ENCODE measurements around the gene FRMD4A. TPM values are rescaled to one million over a fixed set of nuclear protein-coding genes. Genes with fewer than 3 reads are reported as not detected.
A peak's percentile ranks its signal among the peaks of the same experiment; 100 is the strongest.

Gene FRMD4A
- polyA plus RNA-seq, 3 donors: 82.0 to 91.8 (median 86.9) TPM

DNA sequence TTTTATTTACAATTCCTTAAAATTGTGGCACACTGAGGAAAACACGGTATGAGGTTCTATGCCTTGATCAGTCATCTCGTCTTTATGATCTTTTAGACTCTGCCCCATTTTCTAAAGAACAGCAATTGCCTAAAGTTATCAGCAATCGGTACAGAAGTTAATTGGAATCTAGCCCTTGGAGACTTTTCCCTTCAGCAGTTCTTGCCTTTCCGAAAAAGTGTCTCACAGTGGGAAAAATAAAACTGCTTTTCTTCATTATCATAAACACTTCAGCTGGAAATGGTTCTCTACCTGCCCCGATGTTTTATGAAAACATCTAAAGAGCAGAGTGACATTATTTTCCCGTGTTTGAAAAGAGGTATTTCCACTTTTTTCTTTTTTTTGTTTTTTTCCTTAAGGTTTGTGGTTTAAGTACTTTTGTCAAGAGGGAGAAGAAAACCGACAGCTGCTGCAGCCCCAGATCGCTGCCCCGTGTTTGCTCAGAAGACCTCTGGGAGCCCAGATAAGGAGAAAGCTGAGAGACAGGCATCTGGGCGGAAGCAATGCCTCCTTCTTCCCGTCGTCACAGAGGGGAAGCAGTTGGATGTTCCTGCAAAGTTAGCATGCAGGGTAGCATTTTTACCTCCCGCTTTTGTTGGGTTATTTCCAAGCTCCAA, 149.7 kb downstream of the FRMD4A start:
- no peak for DNase-seq (ENCODE audit: extremely low read depth in 1 of 11, low read depth in 9 of 11, low spot score in 4 of 11)

- DNase-seq (ENCODE audit: extremely low read depth in 1 of 11, low read depth in 9 of 11, low spot score in 4 of 11): no peak
These were observed 151.5 kb downstream of the FRMD4A start for GRCh38 chr10:14179251-14179650.

DNA sequence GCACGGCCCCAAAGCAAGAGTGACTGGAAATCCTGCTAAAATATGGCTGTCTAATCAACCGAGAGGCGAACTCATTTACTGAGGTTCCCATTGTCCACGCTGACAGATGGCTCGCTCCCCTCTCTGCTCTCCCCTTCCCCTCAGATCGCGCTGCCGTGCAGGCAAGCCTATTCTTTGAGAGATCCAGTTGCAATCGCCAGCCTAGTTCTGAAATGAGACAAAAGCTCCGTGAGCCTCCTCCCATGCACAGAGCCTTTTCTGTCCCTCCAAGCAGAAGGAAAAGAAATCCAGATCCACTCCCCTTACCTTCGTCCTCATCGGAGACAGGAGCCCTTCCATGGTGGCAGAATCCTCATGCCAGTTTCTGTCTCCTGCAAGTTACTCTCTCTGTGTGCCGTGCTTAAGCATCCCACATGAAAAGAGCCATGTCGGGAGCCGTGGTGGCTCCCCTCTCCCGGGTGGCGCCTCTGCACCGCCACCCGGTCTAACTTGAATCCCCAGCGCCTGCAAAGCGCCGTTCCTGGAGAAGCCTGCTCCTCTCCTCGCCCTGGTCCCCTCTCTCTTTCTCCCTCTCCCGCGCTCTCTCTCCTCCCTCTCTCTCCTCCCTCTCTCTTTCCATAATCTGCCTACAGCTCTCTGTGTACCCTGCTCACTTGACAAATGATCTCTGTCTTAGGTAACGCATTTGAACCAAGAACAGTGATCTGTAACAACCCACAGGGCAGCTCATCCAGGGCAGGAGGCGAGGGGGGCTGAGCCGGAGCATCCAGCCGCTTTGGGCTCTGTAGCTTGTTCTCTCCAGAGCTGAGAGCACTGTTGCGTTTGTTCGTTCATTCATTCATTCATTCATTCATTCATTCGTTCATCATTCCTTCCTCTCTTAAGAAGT, 156.8 kb downstream of the FRMD4A start:
- peak in 2 of 11 donors; percentile 22 to 49 for DNase-seq (ENCODE audit: extremely low read depth in 1 of 11, low read depth in 9 of 11, low spot score in 4 of 11)

DNA sequence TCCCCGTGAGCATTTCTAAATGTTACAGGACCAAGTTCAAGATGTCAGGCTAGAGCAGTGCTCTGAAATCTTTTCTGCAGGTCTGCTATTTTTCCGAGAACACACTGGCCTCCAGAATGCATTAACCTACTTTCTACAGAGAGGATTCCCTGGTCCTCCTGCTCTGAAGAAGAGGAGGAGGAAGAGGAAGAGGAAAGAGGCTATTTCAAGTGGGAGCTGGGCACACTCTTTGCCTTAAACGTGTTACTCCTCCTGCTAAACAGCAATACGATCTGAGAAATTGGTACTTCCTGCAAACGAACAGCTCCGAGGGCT, 157.4 kb downstream of the FRMD4A start:
- no peak for DNase-seq (ENCODE audit: extremely low read depth in 1 of 11, low read depth in 9 of 11, low spot score in 4 of 11)

DNA sequence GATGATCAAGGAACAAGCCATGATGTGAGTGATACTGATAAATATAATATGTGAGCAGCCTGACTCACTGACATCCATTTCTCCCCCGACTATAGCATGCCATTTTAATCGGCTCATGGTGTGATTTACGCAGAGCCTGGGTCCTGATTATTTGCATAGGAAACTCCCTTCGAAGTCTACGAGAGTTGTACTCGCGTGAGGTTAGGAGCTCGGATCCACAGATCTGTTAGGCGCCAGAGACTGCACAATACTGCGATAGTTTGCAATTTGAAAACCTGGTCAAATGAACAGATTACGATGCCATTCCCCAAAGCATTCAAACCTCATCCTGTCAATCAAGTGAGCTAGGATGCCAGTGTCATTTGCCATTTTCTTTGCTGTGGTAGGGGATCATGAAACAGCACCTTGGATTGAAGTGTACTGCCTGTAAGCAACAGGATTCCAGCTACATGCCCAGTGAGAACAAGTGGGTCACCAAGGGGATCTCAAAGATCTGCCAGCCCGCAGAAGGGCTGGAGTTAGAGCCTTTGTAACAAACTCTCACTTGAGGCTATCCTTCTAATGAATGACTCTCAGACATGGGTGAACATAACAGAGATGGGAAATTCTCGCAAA, 158.3 kb downstream of the FRMD4A start:
- no peak for DNase-seq (ENCODE audit: extremely low read depth in 1 of 11, low read depth in 9 of 11, low spot score in 4 of 11)

DNA sequence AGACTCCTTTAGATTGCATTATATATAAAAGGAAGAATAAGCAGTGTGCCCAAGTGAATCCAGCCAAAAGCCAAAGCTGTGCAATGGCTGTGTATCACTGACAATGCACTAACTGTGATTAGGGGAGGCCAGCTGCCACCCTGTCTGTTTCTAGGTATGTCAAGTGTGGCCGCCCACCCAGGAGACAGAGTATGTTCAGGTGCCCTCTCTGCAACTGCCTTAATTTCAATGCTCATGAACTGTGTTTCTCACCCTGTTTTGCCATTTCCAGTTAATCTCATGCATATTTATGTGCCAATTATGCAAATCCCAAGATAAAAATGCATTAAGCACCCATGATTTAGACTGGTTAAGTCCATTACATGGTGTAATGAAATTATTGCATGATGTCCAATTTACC, 159.4 kb downstream of the FRMD4A start:
- DNase-seq (ENCODE audit: extremely low read depth in 1 of 11, low read depth in 9 of 11, low spot score in 4 of 11): no peak

GRCh38 chr10:14163377-14164086, 167.2 kb downstream of the FRMD4A start:
- DNase-seq (ENCODE audit: extremely low read depth in 1 of 11, low read depth in 9 of 11, low spot score in 4 of 11): no peak

DNA sequence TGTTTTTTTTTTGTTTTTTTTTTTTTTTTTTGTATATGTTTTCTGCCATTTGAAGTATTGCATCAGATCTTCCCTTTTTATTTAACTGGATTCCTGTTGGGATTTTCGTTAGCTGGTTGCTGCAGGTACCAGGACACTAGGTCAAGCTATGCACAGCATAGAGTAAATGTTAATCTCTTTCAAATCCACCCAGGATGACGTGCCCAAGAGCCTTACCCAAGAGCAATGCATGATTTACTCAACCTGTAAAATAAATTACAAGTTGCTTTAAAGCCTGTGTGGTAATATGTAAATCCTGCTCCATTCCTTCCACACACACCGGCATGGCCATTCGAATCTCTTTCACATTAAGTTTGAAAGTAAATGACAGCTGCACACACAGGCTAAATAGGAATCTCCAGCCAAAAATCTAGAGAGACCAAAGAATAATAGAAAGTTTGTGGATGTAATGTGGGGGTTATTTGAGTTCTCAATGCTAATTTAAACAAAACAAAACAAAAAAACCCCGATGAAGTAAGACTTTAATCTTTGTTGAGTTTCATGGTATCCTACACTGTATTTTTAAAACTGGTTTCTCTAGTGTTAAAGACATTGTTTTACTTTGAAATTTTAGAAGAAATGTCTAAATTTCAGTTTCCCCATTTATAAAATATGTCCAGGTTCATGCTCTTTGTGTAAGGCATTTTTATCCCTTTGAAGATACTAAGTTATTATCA, 167.9 kb downstream of the FRMD4A start:
- DNase-seq (ENCODE audit: extremely low read depth in 1 of 11, low read depth in 9 of 11, low spot score in 4 of 11): no peak

GRCh38 chr10:14162061-14162460, 168.7 kb downstream of the FRMD4A start:
- DNase-seq (ENCODE audit: extremely low read depth in 1 of 11, low read depth in 9 of 11, low spot score in 4 of 11): no peak

DNA sequence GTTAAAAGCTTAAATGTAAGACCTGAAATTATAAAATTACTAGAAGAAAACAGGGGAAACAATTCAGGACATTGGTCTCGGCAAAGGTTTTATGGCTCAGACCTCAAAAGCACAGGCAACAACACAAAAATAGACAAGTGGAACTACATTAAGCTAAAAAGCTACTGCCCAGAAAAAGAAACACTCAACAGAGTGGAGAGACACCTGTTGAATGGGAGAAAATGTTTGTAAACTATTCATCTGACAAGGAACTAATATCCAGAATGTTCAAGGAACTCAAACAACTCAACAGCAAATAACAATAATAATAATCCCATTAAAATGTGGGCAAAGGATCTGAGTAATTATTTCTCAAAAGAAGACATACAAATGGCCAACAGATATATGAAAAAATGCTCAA, 170.4 kb downstream of the FRMD4A start:
- DNase-seq (ENCODE audit: extremely low read depth in 1 of 11, low read depth in 9 of 11, low spot score in 4 of 11): no peak

- no peak for DNase-seq (ENCODE audit: extremely low read depth in 1 of 11, low read depth in 9 of 11, low spot score in 4 of 11)
These were observed 172.1 kb downstream of the FRMD4A start for GRCh38 chr10:14158575-14158974.

- DNase-seq (ENCODE audit: extremely low read depth in 1 of 11, low read depth in 9 of 11, low spot score in 4 of 11): no peak
These were observed 174.6 kb downstream of the FRMD4A start for GRCh38 chr10:14156104-14156503.

DNA sequence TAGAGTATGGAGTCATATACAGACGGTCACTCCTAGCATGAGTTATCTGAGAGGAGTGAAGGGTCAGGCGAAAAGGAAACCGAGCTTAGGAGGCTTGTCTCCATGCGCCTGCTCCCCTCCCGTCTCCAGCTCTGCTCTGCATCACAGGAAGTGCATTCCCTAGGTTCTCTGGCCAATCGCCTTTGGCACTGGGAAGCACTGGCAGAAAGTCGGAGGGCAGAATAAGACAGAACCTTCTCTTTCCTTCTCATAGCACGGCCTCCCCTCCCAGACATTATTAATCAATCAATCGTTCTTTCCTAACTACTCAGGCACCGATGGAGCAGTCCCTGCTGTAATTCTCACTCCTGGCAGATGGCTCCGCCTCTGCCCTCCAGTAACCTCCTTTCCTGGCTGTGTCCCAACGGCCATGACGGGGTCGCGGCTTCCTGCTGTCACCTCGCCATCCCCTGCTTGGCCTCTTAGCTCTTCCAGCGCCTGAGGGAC, 177.1 kb downstream of the FRMD4A start:
- peak in 4 of 11 donors; percentile 18 to 27 (median 21) for DNase-seq (ENCODE audit: extremely low read depth in 1 of 11, low read depth in 9 of 11, low spot score in 4 of 11)

DNA sequence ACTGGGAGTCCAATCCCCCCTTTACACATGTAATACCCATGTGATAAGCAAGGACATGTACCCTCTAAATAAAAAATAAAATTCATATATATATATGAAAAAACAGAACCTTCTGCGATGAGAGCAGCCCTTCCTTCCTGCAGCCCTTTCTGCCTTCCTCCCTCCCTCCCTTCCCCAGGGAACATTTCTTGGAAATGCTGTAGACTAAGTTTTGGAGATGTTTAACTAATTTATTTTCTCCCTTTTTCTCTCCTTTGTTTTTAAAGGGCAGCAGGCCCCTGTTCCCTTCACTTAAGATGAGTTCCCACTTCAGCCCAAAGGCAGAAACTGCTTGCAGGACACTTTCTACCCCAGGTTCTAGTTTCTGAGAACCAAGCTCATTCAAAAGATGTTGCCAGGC, 179.2 kb downstream of the FRMD4A start:
- no peak for DNase-seq (ENCODE audit: extremely low read depth in 1 of 11, low read depth in 9 of 11, low spot score in 4 of 11)

GRCh38 chr10:14150526-14150925, 180.2 kb downstream of the FRMD4A start:
- DNase-seq (ENCODE audit: extremely low read depth in 1 of 11, low read depth in 9 of 11, low spot score in 4 of 11): no peak

DNA sequence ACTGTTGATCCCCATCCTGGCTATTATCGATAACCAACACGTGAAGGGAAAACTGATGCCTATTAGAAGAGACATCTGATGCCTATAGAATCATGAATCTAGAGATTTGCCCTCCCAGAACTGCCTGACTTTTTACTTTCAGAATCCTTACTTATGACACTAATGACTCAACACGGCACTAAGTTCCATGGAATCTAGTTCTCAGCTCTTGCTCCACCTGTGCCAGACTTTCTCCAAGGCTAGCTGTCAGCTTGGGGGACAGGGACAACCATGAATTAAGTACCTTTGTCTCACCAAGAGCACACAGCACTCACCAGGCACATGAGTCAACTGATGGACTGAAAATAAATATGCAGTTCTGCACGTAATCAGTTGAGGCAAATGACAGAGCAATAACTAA, 184.2 kb downstream of the FRMD4A start:
- DNase-seq (ENCODE audit: extremely low read depth in 1 of 11, low read depth in 9 of 11, low spot score in 4 of 11): no peak

DNA sequence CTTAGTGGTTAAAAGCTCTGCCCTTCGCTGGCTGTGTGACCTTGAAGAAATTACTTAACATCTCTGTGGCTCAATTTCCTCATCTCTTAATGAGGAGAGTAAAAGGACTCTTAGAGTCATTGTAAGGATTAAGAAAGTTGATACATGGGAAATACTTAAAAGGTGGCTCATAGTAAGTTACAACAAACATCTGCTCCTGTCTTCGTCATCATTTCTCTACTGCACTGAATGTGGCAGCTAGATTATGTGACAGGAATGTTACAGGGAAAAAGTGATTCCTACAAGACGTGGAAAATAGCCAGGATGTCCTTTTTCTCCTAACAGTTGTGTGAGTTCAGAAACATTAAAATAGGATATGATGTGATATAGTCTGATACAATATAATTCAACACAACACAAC, 184.7 kb downstream of the FRMD4A start:
- DNase-seq (ENCODE audit: extremely low read depth in 1 of 11, low read depth in 9 of 11, low spot score in 4 of 11): no peak

DNA sequence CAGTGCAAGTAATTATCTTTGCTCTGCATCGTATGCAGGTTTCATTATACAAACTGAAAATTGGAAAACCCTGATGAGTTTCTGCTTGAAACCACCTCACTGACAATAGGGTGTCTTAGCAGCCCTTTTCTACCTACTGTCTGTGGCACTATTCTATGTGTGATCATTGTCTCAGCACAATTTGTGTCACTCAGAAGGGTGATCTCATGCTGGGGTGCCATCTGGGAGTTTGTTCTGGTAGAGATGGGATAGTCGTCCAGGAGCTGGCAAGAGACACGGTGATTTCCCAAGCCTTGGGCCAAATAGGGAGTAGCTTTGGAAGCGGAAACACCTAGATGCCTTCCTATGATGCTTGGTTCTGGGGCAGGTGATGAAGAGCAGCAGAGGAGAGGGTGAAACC, 186.3 kb downstream of the FRMD4A start:
- DNase-seq (ENCODE audit: extremely low read depth in 1 of 11, low read depth in 9 of 11, low spot score in 4 of 11): no peak

All from renal cortex interstitium (tissue), 11 donors.